GM18507 (cell line): Measurements from ENCODE around the gene SCN5A.

Experiments
- DNase-seq: peaks from one replicate; pipeline ENCODE4 v3.0.0; 2011; ENCODE audit warnings: low read depth; ENCODE audit not compliant: insufficient read length; ENCODE audit errors: extremely low spot score
- FAIRE-seq: peaks from 2 replicates; lab custom pipeline; 2011; peaks lifted over from hg19 to GRCh38; lab: Jason Lieb, UNC

SCN5A gene

GRCh38 chr3:38649500-38650247, at the start of gene SCN5A:
TSS of gene SCN5A (minus strand) at chr3:38649687. CDS start at chr3:38633307, 16,380 bp downstream.
- FAIRE-seq: no peak
- no peak for DNase-seq

DNA sequence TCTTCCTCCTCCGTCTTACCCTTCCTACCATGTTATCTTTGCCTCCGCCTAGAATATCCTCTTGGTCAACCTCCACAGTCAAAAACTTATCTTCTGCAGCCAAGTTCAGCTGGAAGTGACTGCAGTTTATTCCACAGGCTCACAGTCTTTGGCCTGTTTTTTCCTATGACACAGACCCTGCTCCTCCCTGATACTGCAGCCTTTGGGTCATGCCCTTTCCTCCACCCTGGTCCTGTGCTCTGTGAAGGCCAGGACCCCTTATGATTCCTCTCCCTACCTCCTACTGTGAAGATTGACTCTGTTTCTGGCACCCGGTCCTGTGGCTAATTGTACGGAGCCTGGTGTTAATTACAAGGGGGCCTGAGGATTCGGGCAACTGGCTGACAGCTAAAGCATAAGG, 49.3 kb upstream of the SCN5A start:
- FAIRE-seq (no peak), DNase-seq (no peak)

DNA sequence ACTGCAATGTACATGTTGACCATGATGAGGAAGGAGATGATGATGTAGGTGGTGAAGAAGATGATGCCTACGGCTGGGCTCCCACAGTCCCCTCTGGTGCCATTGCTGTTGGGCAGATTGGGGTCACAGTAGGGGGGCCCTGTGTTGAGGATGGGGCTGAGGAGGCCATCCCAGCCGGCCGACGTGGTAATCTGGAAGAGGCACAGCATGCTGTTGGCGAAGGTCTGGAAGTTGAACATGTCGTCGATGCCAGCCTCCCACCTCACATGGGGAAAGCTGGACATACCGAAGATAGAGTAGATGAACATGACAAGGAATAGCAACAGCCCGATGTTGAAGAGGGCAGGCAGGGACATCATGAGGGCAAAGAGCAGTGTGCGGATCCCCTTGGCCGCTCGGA, 48.6 kb upstream of the SCN5A start:
- no peak for FAIRE-seq
- no peak for DNase-seq

DNA sequence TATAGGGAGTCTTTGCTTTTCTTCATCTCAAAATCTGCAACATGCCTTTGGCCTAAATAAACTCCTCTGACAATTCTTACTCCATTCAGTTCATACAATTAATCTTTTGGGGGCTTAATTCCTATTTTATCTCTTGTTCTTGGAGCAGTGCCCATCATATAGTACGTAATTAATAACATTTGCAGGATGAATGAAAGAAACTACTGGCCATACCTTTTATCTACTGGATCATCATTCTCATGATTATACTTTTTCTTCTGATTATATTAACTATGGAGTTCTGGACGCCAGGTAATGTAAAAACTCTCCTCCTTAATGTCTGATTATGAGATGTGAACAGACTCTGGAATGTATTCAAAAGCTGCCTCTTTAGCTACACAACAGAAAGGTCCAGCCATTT, 46.5 kb upstream of the SCN5A start:
- no peak for FAIRE-seq
- DNase-seq: no peak

DNA sequence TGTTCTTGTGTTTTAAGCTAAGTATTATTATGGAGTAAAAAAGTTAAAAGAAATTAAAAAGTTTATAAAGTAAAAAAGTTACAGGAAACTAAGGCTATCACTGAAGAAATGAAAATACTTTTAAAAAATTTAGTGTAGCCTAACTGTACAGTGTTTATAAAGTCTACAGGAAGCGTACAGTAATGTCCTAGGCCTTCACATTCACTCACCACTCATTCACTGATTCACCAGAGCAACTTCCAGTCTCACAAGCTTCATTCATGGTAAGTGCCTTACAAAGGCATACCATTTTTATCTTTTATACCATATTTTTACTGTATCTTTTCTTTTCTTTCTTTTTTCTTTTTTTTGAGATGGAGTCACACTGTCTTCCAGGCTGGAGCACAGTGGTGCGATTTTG, 40.7 kb upstream of the SCN5A start:
- FAIRE-seq (no peak), DNase-seq (no peak)

DNA sequence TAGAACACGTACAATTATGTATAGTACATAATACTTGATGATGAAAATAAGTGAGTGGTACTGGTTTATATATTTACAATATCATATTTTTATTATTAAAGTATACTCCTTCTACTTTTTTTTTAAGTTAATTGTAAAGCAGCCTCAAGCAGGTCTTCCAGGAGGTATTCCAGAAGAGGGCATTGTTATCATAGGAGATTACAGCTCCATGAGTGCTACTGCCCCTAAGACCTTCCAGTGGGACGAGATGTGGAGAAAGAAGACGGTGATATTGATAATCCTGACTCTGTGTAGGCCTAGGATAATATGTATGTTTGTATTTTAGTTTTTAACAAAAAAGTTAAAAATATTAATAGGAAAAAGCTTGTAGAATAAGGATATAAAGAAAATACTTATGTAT, 40.3 kb upstream of the SCN5A start:
- no peak for FAIRE-seq
- no peak for DNase-seq

DNA sequence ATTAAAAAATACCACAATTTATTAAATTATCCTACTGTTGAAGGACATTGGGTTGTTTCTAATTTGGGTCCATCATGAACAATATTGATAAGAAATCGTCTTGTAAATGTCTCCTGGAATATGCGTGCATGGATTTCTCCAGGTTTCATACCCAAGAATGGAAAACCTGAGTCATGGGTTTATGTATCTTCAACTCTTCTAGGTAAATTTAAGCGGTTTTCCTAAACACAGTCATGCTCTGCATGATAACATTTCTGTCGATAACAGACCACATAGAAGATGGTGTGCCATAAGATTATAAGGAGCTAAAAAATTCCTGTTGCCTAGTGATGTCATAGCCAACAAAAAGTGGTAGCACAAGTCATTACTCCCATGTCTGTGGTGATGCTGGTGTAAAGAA, 39.9 kb upstream of the SCN5A start:
- no peak for DNase-seq
- no peak for FAIRE-seq

DNA sequence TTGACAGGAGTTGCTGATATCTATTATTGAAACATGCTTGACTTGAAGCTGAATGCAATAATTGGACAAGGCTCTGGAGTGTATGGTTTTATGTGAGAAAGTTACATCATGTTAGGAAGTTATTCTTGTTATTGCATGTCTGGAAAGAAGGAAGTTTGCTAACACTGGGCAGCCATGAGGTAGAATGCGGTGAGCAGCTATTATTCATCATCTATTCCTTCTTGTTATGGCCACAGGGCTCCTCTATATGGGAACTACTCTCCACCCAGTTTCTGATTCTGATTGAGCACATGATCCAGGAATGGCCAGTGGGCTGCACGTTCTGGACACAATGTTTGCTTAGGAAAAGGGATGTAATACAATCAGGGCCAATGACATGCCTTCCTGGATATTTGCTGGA, 37.8 kb upstream of the SCN5A start:
- no peak for FAIRE-seq

GRCh38 chr3:38684546-38684945, 35.1 kb upstream of the SCN5A start:
- no peak for FAIRE-seq
- DNase-seq: no peak

More for the DNA sequence above, 37.8 kb upstream of the SCN5A start:
- no peak for DNase-seq

DNA sequence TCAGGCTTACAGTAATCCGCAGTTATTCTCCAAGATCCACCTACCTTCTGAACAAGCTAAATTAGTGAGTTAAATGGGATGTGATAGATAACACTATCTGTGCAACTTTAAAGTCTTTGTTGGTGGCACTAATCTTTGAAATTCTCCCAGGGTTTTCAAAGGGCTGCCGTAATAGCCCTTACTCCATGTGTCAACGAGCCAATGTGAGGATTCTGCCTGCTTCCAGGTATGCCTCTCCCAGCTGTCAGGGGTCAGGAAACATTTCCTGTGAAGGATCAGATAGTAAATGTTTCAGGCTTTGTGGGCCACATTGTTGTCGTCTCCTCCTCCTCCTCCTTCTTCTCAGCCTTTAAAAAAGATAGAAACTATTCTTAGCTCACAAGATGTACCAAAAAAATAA, 20.2 kb upstream of the SCN5A start:
- DNase-seq: no peak
- FAIRE-seq: no peak

DNA sequence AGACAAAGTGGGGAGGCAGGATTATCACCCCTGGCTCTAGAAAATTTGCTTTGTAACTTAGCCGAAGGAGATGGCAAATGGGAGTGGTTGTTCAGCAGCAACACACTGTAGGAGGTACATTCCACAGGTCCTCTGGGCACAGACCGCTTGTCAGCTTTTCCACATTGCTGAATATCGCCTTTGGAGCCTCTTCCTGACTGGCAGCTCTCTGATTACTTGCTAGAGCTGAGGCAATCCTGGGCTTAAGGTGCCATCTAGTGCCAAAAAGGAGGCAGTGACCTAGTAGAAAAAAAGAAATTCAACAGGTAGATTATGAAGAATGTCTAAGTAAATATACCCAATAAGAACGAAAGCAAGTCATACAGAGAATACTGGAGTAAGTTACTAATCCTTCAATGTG, 13.1 kb upstream of the SCN5A start:
- no peak for DNase-seq
- no peak for FAIRE-seq

DNA sequence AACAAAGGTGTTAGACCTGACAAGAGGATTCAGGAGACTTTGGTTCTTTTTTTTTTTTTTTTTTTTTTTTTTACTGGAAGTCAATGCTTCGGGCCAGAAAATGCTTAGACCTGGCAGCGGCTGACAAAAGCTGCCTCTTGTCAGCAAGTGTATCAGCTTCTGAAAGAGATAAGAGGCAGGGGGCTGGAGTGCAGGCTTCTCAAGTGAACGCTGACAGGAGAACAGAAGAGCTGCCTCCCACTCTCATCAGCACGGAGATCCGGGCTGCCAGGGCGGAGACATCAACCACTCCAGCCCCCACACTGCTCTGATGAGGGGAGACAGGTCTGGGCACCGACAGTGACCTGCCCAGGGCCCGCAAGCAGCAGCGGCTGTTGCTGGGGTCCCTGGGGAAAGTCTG, 9.4 kb upstream of the SCN5A start:
- DNase-seq (no peak), FAIRE-seq (no peak)

- FAIRE-seq: no peak
These were observed 7.9 kb upstream of the SCN5A start for GRCh38 chr3:38657369-38657768.

DNA sequence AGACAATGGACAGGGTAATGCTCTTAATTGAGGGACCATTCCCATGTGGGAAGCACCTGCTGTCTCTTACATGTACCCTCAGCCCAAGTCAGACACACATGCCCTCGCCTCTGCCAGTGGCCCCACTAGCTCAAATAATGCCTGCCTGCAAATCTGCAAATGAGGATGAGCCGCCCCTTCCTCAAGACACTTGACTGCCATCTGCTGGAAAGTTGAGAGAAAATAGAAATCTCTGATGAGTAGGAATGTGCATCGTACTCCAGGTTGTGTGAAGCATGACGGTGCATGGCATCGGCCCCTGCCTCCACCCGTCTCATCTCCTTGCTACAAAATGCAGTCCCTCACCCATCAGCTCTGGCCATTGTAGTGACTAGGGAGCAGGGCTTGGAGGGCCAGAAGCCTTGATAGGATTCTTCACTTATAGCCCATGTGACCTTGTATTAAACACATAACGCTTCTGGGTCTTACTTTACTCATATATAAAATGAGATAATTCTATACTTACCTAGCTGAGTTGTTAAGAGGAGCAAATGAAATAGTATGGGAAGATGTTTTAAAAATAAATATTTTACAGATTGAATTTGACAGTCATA, 6.3 kb upstream of the SCN5A start:
- FAIRE-seq (peak; percentile 21), DNase-seq (no peak)

More at GRCh38 chr3:38657369-38657768, 7.9 kb upstream of the SCN5A start:
- no peak for DNase-seq

GRCh38 chr3:38653685-38654537, 4.4 kb upstream of the SCN5A start:
- DNase-seq (no peak), FAIRE-seq (no peak)

DNA sequence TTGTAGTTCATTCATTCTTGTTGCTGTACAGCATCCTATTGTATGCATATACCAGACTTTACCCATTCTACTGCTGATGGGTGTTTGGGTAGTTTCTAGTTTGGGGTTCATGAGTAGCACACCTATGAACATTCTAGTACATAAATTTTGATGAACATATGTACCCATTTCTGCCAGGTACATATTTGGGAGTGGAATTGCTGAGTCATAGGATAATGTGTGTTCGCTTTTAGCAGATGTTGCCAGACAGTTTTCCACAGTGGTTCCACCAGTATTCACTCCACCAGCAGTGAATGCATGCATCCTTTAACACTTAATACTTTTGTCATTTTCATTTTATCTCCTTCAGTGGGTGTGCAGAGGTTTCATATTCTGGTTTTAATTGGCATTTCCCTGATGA, 3.4 kb upstream of the SCN5A start:
- FAIRE-seq (no peak), DNase-seq (no peak)

- FAIRE-seq: peak; percentile 91
- peak; percentile 59 for DNase-seq
These were observed 1.8 kb upstream of the SCN5A start for GRCh38 chr3:38651153-38651789.

DNA sequence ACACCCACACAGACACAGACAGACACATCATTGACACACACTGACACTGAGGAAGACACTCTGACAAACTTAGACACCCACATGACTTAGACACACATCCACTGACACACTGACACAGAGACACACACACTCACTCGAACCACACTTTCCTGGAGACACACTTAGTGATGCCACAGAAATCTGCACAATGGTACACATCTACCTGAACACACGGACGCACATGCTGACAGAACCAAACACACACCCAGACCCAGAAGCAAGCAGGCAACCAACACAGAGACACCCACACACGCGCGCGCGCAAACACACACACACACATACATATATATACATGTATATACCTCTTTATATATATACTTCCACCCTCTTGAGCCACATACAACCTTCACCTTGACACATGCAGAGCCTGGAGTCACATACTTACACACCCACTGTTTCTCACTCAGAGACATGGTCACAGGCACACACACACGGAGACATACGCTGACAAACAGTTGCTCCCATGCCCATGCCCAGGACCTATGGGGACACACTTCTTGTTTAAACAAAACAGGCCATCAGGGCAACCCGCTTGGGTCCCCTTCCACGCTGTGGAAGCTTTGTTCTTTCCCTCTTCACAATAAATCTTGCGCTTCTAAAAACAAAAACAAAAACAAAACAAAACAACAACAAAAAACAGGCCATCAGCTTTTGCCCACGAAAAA, 913 bp upstream of the SCN5A start:
- FAIRE-seq (no peak), DNase-seq (no peak)

- FAIRE-seq: no peak
- no peak for DNase-seq
These were observed 608 bp downstream of the SCN5A start for GRCh38 chr3:38648659-38649499.
